ENCODE results near the gene FBXO24.

The FBXO24 gene

GRCh38 chr7:100575206-100575631, 10.9 kb upstream of the FBXO24 start:
- DNase-seq = no peak

DNA sequence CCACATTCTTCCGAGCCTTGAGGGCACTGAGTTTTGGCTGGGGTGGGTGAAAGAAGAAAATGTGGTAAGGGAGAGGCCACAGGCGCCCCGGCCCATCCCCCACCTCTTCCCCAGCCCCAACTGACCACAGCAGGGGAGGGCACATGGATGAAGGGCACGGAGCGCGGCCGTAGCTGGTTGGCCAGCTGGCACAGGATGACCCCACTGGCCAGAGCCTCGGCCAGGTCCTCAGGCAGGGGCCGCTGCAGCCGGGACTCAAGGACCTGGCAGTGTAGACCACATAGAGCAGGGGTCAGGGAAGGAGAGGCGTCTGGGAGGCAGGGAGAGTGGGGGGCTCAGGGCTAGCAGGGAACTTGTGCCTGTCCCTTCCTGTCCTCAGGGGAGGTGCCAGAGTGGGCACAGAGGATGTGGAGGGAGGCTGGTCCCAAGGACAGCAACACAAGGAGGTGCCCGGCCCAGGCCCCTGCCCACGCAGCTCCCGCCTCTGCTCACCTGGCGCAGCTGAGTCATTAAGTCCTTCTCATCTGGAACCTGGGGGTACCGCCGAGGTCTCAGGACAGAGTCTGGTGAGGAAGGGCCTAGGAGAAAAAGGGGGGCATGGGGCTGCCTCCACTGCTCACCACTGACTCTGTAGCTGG, 10.3 kb upstream of the FBXO24 start:
- DNase-seq = no peak

DNA sequence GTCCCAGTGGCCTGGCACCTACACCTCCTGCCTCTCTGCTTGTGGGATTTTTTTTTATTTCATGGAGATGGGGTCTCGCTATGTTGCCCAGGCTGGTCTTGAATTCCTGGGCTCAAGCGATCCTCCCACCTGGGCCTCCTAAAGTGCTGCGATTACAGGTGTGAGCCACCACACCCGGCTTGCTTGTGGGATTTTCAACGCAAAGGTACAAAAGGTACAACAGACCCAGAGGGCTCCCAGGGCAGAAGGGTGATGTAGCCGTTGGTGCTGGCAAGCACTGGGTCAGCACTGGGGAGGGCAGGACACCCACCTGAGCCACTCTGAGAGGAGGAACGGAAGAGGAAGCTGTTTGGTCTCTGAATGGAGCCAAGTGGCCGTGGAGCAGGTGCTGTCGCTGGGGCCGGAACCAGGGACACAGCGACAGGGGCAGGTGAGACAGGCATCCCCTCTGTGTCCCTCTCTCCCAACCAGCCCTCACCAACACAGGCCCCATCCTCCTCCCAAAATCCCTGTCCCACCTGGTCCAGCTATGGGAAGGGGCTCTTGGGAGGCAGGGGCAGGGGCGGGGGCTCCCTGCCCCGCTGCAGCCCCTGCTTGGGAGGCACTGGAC, 9.6 kb upstream of the FBXO24 start:
- no peak for DNase-seq

DNA sequence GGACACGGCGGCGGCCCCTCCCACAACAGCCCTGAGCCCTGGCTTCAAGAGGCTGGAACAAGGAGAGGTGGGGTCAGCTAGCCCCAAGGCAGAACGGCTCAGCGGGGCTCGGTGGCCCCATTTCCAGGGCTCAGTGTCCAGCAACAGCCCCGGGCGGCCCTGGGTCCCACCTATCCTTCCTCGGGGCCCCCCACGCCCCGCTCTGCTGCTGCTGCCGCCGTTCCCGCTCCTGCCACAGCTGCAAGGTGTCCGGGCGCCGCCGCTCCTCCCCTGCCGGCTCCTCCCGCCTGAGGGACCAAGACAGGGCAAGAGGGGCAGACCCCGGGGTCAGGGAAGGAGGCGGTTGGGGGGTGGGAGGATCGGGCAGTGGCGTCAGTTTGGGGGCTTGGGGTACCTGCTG, 9.0 kb upstream of the FBXO24 start:
- DNase-seq = no peak

DNA sequence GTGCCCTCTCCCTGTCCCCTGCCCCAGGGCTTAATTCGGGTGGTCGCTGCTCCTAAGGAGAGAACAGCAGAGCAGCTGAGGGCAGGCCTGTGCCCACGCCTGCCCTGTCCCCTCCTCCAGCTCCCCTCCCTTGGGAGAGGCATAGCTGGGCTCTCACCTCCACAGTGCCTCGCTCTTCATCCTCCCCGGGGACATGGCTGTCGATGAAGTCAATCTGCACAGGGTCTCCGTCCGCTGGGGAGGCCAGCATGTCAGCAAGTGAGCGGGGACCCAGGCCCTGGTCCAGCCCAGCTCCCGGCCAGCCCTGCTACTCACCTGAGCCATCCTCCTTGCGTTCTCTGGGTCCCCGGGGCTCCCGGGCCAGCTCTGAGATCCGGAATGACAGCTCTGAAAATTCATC, 8.6 kb upstream of the FBXO24 start:
- no peak for DNase-seq

DNA sequence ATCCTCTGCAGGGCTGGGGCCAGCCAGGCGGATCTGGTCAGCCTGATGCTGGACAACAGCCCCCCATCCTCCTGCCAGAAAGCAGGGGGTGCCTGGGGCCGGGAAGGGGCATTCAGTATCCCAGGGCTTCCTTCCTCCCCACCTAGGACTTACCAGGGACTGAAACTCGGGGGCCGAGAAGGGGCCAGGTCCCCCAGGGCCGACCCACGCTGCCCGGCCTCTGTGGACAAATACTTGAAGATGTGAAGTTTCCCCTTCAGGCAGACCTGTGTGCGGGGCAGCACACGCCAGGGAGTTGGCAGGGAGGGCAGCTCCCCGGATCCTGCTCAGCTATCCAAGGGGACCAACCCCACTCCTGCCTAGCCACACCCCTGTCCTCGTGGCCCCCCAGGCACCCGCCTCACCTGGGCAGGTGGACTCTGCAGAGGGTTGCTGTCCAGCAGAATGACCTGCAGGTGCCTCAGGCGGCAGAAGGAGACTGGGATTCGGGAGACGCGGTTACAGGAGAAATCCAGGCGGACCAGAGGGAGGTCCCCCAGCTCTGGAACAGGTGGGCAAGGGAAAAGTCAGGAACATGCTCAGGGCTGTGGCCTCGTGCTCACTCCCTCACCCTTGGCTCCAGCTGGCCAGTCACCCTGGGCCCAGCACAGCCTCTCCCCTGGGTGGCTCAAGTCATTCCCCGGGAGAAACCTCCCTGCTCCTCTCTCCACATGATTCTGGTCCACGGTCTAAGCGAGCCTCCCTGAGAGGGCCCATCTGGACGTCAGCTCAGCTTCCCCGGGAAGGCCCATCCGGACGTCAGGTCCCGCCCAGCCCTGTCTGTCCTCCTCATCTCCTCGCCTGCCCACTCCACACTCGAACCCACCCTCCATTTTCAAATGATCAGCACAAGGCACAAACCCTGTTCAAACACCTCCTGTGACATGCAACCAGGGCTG, 7.6 kb upstream of the FBXO24 start:
- DNase-seq = no peak

DNA sequence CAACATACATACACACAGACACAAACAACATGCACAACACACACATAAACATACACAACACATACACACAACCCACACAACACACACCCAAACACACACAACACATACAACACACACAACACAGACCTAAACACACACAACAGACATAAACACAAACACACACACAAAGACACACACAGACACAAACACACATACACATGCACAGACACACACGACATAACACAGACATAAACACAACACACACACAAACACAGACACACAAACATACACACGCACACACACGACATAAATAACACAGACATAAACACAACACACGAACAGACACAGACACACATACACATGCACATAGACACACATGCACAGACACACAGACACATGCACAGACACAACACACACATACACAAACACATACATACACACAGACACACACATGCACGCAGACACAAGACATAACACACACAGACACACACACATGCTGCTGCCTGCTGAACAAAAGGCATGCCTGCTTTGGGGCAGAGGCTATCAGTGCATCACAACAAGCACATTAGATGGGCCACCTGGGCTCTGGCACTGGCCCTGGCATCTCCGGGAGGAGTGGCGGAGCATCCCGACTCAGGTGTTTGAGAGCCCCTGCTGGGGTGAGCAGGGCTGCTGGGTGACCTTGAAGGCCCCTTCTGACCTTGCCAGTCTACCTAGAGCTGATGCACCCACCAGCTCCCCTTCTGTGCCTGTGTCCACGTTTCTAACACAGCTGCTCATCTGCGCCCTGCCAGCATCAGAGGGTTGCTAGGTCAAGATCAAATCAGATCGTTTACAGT, 5.5 kb upstream of the FBXO24 start:
- DNase-seq = no peak

- DNase-seq = peak; percentile 33
Measured at GRCh38 chr7:100582041-100582579, 4.0 kb upstream of the FBXO24 start.

- DNase-seq = no peak
Measured at GRCh38 chr7:100582650-100583049, 3.5 kb upstream of the FBXO24 start.

DNA sequence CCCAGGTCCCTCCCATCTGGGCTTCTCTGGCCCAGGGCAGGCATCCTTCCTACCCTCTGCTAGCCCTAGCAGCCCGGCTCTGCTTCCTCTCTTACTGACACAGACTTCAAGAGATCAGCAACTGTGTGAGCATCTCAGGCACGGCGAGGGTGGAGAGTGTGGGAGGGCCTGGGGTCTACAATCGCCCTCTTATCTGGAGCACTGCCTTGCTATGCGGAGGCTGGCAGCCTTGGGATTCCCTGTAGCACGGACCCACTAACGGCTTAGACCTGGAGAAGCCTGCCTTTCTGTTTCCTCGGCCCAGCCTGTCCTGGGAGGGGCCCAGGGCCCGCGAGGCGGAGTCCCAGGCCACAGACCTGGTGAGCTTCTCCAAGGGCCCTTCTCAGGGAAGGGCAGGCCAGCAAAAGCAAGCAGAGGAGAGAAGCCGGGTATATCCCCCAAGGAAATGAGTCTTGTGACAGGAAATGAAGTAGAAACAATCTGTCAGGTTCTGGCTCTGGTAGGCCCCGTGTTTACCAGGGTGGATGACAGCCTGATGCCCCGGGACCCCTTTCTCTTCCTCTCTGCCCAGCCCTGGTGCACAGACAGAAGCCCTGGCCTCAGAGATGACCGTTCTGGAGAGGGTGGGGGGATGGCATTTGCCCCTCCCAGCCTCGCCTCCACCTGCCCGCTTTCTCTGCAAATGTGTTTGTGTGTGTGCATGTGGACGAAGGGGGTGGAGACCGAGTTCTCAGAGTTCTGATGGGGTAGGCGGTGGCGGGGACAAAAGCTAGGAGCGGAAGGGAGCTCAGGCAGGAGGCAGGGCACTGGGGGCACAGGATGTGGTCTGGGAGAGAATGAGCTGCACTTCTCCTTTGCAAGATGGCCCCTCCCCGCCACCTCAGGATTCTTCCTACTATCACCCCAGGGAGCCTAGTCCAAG, 2.7 kb upstream of the FBXO24 start:
- DNase-seq = no peak

DNA sequence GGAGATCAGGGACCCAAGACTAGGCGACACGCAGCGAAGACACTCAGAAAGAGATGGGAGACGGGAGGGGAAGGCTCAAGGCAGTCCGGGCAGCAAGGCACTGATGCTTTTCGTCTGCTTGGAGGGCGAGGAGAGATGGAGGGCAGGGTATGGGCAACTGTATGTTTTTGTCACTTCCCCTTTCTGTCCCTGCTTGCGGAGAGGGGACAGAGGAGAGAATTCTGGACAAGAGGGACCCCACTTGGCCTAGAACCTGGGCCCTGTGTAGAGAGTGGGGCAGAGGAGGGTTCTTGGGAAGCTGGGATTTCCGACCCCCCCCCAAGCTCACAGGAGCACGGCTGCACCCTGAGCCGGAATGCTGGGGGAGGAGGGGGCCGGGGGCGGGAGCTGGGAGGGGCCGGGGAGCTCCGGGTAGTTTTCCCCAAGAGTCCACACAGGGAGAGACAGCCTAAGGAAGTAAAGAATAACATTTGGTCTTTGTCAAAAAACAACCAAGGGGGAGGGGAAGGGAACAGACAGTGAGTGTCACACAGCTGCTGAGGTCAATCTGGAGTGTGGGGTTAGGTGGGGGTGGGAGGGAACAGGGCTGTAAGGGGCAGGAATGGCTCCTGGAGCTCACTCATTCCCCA, 2.0 kb upstream of the FBXO24 start:
- DNase-seq = no peak

- peak; percentile 48 for DNase-seq
Measured at GRCh38 chr7:100584683-100585510, 1.2 kb upstream of the FBXO24 start.

DNA sequence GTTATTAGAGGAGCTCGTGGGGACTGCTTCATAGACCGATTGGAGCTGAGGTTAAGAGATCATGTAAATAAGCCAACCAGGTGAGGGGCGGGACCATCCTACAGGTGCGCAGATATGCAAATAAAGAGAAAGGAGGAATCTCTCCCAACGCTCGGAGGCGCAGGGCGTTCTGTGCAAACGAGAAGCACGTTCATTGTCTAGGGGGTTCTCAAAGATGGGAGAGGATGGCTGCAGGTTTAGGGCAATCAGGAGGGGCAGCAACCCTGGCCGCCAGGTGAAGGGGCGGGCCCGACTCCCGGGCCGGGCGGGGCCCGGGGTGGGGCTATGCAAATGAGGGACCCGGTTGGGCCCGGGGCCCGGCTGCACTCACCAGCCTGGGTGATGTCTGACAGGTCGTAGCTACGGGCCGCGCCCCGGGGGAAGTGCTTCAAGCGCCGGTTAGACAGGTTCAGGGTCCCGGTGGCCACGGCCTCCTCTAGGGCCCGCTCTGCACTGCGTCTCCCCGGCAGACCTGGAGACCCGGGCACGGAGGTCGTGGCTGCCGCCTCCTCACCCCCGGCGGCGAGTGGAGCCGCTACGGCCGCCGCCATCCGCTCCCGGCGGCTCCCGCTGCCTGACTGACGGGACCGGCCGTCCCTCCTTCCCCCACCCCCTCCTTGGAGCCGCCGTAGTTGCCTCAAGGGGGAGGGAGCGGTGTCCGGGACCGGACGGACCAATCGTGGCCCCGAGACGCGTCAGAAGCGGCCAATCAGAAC, 440 bp upstream of the FBXO24 start, which contains the start of gene LRCH4:
Gene LRCH4 (minus strand): TSS at position 619 of the 755 bp plus-strand sequence. CDS start 29 bp downstream, at position 590.
- DNase-seq = no peak

DNA sequence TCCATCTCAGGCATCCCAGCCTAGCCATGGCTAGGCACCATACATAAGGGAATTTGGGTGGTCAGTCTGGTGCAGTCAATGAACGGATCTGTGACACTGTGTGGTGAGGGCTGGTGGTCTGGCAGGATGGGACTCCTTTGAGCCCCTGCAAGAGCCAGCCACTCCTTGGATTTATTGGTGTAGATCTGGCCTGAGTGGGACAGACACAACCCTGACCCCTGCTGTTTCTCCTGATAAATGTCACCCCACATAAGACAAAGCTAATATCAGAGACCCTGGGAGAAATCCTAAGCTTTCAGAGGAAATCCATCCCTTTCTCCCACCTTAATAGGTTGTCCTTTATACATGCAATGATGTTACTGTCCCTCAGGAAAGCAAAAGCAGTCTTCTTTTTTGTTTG, 2.3 kb downstream of the FBXO24 start:
- DNase-seq = no peak

DNA sequence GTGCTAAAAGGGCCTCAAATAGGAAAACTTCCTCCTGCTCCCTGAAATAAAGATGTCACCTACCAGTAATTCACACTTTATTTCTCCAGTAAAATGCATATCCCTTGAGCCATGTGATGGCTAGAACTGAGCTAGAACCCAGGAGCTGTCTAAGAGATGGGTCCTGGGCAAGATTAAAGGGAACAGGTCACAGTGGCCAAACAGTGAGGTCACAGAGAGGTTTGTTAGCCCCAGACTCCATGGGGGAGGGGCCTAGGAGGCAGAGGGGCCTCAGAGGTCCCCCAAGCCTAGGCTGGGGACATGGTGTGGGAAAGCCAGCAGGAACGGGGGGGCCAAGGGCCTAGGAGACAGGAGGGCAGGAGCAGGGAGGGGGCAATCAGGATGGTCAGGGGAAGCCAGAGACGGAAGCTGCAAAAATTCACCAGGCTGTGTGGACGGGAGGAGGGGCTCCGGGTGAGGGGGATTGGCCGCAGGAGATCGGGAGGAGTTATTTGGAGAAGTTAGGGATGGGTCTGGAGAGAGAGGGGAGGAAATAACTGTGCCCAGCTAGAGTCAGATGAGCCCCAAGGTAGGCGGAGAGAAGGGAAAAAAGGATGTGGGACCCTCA, 3.3 kb downstream of the FBXO24 start:
- DNase-seq = no peak

- DNase-seq = no peak
Measured at GRCh38 chr7:100590077-100590737, 4.1 kb downstream of the FBXO24 start.

DNA sequence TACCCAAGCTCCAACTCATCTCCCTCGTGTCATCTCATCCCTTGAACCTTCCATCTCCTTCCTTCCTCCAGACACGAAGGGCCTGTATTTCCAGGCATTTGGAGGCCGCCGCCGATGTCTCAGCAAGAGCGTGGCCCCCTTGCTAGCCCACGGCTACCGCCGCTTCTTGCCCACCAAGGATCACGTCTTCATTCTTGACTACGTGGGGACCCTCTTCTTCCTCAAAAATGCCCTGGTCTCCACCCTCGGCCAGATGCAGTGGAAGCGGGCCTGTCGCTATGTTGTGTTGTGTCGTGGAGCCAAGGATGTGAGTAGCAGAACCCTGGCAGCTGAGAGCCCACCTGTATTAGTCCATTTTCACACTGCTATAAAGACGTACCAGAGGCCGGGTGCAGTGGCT, 5.5 kb downstream of the FBXO24 start:
- no peak for DNase-seq

- no peak for DNase-seq
Measured at GRCh38 chr7:100595188-100595587, 9.1 kb downstream of the FBXO24 start.

Measured in DMS79 (cell line).